ENCODE results near the gene APOF. TPM values are rescaled to one million over a fixed set of nuclear protein-coding genes. Genes with fewer than 3 reads are reported as not detected.
"Not testable (repeated sequence)": the region's sequence is repeated elsewhere in the genome, so short reads cannot be mapped to it uniquely, and the experiment has no call there.

Gene APOF
- total RNA-seq, 4 donors from 2014 or later = not detected

DNA sequence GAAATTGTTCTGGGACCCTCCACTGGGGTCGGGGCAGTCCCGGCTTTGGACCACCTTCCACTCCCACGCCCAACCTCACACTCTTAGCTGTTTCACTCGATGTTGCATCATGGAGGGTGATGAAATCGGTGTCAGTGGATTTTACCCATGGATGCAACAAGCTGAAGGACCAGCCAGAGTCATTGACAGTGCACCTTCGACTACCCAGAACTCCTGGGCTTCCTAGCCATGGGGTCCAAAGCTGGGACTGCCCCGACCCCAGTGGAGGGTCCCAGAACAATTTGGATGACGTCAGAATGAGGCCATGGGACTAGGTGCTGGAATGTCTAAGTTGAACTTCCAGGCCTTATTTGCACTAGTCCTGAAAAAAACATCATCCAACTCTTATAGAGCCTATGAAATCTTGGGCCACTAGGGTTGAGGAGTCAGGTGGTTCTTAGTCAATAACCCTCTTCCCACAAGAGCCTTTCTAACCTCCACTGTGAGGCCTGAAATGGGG, 24.9 kb downstream of the APOF start:
- no peak overlapping the region for H3K27ac ChIP-seq
- peaks cover 14% of the 10 kb centered on the region for H3K4me1 ChIP-seq
- TF ChIP-seq POLR2AphosphoS5 (IDR thresholded peaks at IDR 0.05) (no peak), EP300 (IDR thresholded peaks at IDR 0.05) (no peak), POLR2A (IDR thresholded peaks at IDR 0.05) (no peak)
- TF ChIP-seq, protein P1, sequence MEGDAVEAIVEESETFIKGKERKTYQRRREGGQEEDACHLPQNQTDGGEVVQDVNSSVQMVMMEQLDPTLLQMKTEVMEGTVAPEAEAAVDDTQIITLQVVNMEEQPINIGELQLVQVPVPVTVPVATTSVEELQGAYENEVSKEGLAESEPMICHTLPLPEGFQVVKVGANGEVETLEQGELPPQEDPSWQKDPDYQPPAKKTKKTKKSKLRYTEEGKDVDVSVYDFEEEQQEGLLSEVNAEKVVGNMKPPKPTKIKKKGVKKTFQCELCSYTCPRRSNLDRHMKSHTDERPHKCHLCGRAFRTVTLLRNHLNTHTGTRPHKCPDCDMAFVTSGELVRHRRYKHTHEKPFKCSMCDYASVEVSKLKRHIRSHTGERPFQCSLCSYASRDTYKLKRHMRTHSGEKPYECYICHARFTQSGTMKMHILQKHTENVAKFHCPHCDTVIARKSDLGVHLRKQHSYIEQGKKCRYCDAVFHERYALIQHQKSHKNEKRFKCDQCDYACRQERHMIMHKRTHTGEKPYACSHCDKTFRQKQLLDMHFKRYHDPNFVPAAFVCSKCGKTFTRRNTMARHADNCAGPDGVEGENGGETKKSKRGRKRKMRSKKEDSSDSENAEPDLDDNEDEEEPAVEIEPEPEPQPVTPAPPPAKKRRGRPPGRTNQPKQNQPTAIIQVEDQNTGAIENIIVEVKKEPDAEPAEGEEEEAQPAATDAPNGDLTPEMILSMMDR (IDR thresholded peaks at IDR 0.05) = no peak
- H3K9me3 ChIP-seq = no peaks in the 10 kb centered on the region
- no peak overlapping the region for H3K4me3 ChIP-seq
- 83% methylated on average over 8 of the region's 8 CpGs for WGBS
- DNase-seq (ENCODE audit: low spot score in 2 of 2) = no peak
- peaks cover 11% of the 10 kb centered on the region for H3K36me3 ChIP-seq
- H3K27me3 ChIP-seq = no peaks in the 10 kb centered on the region

DNA sequence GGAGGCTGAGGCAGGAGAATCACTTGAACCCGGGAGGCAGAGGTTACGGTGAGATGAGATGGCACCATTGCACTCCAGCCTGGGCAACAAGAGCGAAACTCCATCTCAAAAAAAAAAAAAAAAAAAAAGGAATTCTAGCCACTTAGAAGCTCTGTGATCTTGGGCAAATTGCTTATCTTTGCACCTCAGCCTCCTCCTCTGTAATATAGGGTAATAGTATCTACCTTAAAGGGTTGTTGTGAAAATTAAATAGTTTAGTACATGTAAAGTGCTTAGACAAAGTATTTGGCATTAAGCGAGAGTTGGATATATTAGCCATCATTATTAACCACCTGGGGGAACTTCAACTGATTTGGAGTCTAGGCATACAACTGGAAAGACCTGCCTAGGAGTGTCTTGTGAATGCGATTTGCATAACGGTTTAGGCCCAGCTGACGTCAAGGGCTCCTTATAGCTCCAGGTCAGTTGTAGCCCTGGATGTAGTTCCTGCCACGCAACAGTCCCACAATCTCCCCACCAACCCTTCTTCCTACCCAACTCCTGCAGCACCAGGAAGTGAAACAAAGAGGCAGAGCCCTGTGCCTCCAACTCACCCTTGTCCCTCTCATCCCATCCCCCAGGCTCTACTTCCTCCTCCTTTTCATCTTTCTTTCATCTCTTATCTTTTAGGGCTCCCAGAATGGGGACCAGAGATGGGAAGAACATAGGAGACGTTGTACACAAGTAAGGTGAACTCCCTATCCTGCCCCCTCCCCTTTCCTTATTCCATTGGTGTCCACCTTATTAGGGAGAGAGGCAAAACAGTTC, 26.1 kb downstream of the APOF start:
- DNase-seq (ENCODE audit: low spot score in 2 of 2) = no peak
- no peaks in the 10 kb centered on the region for H3K36me3 ChIP-seq
- TF ChIP-seq POLR2A (IDR thresholded peaks at IDR 0.05) = no peak
- TF ChIP-seq EP300 (IDR thresholded peaks at IDR 0.05) = no peak
- TF ChIP-seq, protein P1 (IDR thresholded peaks at IDR 0.05) = no peak
- TF ChIP-seq POLR2AphosphoS5 (IDR thresholded peaks at IDR 0.05) = no peak
- WGBS = 71% methylated on average over 9 of the region's 9 CpGs
- H3K9me3 ChIP-seq = no peaks in the 10 kb centered on the region
- no peak overlapping the region for H3K4me3 ChIP-seq
- no peak overlapping the region for H3K27ac ChIP-seq
- H3K4me1 ChIP-seq = peaks cover 18% of the 10 kb centered on the region
- H3K27me3 ChIP-seq = no peaks in the 10 kb centered on the region

- not testable (repeated sequence) for H3K36me3 ChIP-seq; H3K9me3 ChIP-seq; DNase-seq (ENCODE audit: low spot score in 2 of 2); H3K27ac ChIP-seq; H3K27me3 ChIP-seq; H3K4me3 ChIP-seq
- H3K4me1 ChIP-seq = peaks cover 18% of the 10 kb centered on the region
- WGBS = 93% methylated on average over 7 of the region's 8 CpGs
Observed at GRCh38 chr12:56335527-56335926, 27.1 kb downstream of the APOF start.

GRCh38 chr12:56334490-56334793, 28.2 kb downstream of the APOF start:
- 8% methylated on average over 6 of the region's 6 CpGs for WGBS
- TF ChIP-seq EP300 (IDR thresholded peaks at IDR 0.05) (no peak), POLR2A (IDR thresholded peaks at IDR 0.05) (no peak), POLR2AphosphoS5 (IDR thresholded peaks at IDR 0.05) (no peak)
- TF ChIP-seq, protein P1 (IDR thresholded peaks at IDR 0.05) = no peak
- Histone ChIP-seq H3K4me3 (peak overlapping the region; percentile 67), H3K27me3 (no peaks in the 10 kb centered on the region), H3K4me1 (peaks cover 18% of the 10 kb centered on the region), H3K9me3 (no peaks in the 10 kb centered on the region), H3K27ac (peak overlapping the region; percentile 95), H3K36me3 (no peaks in the 10 kb centered on the region)
- no peak for DNase-seq (ENCODE audit: low spot score in 2 of 2)

- Histone ChIP-seq H3K27ac (peak within 1 kb of the TSS; percentile 95), H3K4me1 (peaks cover 18% of the 10 kb centered on the region), H3K9me3 (no peaks in the 10 kb centered on the region), H3K4me3 (peak within 1 kb of the TSS; percentile 67), H3K27me3 (no peaks in the 10 kb centered on the region), H3K36me3 (no peaks in the 10 kb centered on the region)
- TF ChIP-seq POLR2A (IDR thresholded peaks at IDR 0.05) (peak in 1 of 2 donors; percentile 65), POLR2AphosphoS5 (IDR thresholded peaks at IDR 0.05) (peak in 1 of 3 donors; percentile 91), EP300 (IDR thresholded peaks at IDR 0.05) (no peak)
- TF ChIP-seq, protein P1 (IDR thresholded peaks at IDR 0.05) = peak; percentile 44 to 66
- DNase-seq (ENCODE audit: low spot score in 2 of 2) = peak; percentile 96 to 98
- WGBS = under 1% methylated on average over 44 of the region's 45 CpGs
Observed at GRCh38 chr12:56333679-56334489, 28.8 kb downstream of the APOF start, which contains the start of gene PAN2. Gene PAN2, minus strand, starts transcription at chr12:56334000. Its CDS starts 906 bp downstream, at chr12:56333094.

Data from suprapubic skin (tissue), 4 donors.